ENCODE measurements around the gene NPM1. TPM values are rescaled to one million over a fixed set of nuclear protein-coding genes. Genes with fewer than 3 reads are reported as not detected.

NPM1 gene
- total and polyA plus RNA-seq, 9 donors: 953 to 1,914 (median 1,097) TPM

DNA sequence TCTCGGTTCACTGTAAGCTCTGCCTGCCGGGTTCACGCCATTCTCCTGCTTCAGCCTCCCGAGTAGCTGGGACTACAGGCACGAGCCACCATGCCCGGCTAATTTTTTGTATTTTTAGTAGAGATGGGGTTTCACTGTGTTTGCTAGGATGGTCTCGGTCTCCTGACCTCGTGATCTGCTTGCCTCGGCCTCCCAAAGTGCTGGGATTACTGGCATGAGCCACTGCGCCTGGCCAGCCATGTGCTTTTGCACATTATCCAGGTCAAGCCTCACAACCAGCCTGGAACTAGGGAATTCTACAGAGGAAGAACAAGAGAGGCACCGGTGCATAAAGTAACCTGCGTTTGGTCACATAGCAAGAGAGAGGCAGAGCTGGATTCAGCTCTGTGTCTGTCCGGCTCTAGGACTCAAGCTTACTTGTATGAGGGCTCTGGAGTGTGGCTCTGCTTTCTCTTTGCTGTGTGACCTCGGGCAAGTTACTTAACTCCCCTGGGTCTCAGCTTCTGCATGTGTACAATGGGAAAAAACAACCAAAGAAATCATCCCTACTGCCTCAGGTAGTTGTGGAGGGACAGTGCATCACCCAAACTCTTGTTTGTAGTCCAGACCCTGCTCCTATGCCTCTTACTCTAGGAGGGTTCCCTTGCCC, 38.1 kb downstream of the NPM1 start:
- Histone ChIP-seq H3K4me3 (ENCODE audit: low read length) (no peak overlapping the region), H3K27me3 (ENCODE audit: control insufficient read depth, insufficient read depth, low read length) (peaks cover 15% of the 10 kb centered on the region), H3K9me3 (replicated peaks; ENCODE audit: control insufficient read depth, low read depth, low read length) (no peaks in the 10 kb centered on the region), H3K36me3 (ENCODE audit: control insufficient read depth, insufficient read depth, low read length) (peaks cover 2% of the 10 kb centered on the region), H3K27ac (ENCODE audit: low read length) (no peak overlapping the region), H3K4me1 (ENCODE audit: control insufficient read depth, insufficient read depth, low read length) (peaks cover 30% of the 10 kb centered on the region)
- no peak for DNase-seq
- WGBS (ENCODE audit: insufficient coverage): 75% methylated on average over 2 of the region's 14 CpGs

DNA sequence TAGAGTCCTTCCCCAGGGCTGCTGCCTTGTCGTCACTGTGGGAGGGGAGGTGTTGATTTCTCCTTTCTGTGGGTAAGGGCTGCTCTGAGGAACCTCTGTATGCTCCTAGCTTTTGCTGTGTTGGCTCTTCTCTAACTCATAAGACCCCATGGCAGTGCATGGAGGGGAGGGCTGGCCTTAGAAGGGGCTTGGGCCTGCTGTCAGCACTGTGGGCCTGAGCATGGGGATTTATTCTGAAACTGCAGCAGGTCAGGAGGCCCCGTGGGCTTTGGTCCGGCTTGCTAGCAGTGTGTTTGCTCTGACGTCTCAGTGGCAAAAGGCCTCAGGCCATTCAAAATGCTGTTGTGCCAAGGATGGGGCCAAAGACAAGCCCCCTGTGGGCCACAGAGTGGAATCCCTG, 38.6 kb downstream of the NPM1 start:
- Histone ChIP-seq H3K36me3 (ENCODE audit: control insufficient read depth, insufficient read depth, low read length) (peaks cover 2% of the 10 kb centered on the region), H3K27me3 (ENCODE audit: control insufficient read depth, insufficient read depth, low read length) (peaks cover 10% of the 10 kb centered on the region), H3K27ac (ENCODE audit: low read length) (no peak overlapping the region), H3K4me3 (ENCODE audit: low read length) (no peak overlapping the region), H3K9me3 (replicated peaks; ENCODE audit: control insufficient read depth, low read depth, low read length) (no peaks in the 10 kb centered on the region), H3K4me1 (ENCODE audit: control insufficient read depth, insufficient read depth, low read length) (peaks cover 25% of the 10 kb centered on the region)
- 17% methylated on average over 2 of the region's 4 CpGs for WGBS (ENCODE audit: insufficient coverage)
- no peak for DNase-seq

DNA sequence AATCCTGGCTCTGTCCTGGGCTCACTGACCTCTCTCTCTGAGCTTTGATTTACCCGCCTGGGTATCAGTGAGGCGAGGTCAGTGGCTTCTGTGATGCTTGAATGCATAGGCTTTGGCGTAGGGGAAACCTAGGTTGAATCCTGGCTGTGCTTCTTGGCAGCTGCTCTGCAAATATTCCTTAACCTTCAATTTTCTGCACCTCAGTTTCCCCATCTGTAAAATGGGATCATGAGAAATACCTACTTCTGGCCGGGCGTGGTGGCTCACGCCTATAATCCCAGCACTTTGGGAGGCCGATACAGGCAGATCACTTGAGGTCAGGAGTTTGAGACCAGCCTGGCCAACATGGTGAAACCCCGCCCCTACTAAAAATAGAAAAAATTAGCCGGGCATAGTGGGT, 39.0 kb downstream of the NPM1 start:
- no peak for DNase-seq
- Histone ChIP-seq H3K9me3 (replicated peaks; ENCODE audit: control insufficient read depth, low read depth, low read length) (no peaks in the 10 kb centered on the region), H3K27ac (ENCODE audit: low read length) (no peak overlapping the region), H3K4me3 (ENCODE audit: low read length) (no peak overlapping the region), H3K36me3 (ENCODE audit: control insufficient read depth, insufficient read depth, low read length) (peaks cover 2% of the 10 kb centered on the region), H3K27me3 (ENCODE audit: control insufficient read depth, insufficient read depth, low read length) (peaks cover 6% of the 10 kb centered on the region), H3K4me1 (ENCODE audit: control insufficient read depth, insufficient read depth, low read length) (peaks cover 21% of the 10 kb centered on the region)
- 91% methylated on average over 6 of the region's 9 CpGs for whole genome bisulfite sequencing (ENCODE audit: insufficient coverage)

DNA sequence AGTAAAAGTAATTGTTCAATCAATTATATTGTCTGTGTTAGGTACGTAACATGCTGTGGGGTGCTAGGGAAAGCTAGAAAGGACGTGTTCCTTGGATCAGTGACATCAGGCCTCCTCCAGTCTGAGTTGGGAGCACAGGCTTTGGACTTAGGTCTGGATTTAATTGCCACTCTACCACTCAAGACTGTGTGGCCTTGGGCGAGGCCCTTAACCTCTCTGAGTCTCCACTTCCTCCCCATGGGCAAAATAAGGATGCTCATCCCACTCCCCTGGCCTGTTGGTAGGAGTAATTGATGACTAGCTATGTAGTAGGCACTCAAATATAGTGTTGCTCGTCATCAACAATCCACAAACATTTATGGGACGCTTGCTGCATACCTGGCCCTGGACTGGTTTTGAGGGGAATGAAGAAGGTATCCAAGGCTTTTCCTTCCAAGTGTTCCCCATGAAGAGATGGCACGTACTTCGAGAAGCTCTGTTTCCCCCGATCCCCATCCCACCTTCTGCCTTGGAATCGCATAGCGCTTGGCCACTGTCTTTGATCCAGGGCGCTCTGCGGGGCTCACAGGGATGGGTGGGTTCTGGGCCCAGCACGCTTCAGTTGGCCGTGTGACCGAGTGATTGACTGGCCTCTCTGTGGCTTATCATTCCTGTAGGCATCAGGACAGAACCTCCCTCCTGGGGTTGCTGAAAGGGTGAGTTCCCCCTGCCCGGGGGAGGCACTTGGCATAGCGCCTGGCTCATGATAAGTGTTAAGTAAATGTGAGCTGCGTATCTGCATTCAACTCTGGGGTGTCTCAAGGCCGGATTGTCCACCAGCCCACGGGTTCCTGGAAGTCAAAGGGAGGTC, 39.9 kb downstream of the NPM1 start:
- no peak for DNase-seq
- Histone ChIP-seq H3K27ac (ENCODE audit: low read length) (no peak overlapping the region), H3K27me3 (ENCODE audit: control insufficient read depth, insufficient read depth, low read length) (peaks cover 2% of the 10 kb centered on the region), H3K4me1 (ENCODE audit: control insufficient read depth, insufficient read depth, low read length) (peaks cover 12% of the 10 kb centered on the region), H3K4me3 (ENCODE audit: low read length) (no peak overlapping the region), H3K9me3 (replicated peaks; ENCODE audit: control insufficient read depth, low read depth, low read length) (no peaks in the 10 kb centered on the region), H3K36me3 (ENCODE audit: control insufficient read depth, insufficient read depth, low read length) (peaks cover 2% of the 10 kb centered on the region)
- WGBS (ENCODE audit: insufficient coverage): 86% methylated on average over 15 of the region's 20 CpGs

GRCh38 chr5:171428168-171428696, 40.6 kb downstream of the NPM1 start:
- Histone ChIP-seq H3K4me1 (ENCODE audit: control insufficient read depth, insufficient read depth, low read length) (peaks cover 10% of the 10 kb centered on the region), H3K27ac (ENCODE audit: low read length) (no peak overlapping the region), H3K4me3 (ENCODE audit: low read length) (no peak overlapping the region), H3K36me3 (ENCODE audit: control insufficient read depth, insufficient read depth, low read length) (peaks cover 2% of the 10 kb centered on the region), H3K27me3 (ENCODE audit: control insufficient read depth, insufficient read depth, low read length) (no peaks in the 10 kb centered on the region), H3K9me3 (replicated peaks; ENCODE audit: control insufficient read depth, low read depth, low read length) (no peaks in the 10 kb centered on the region)
- WGBS (ENCODE audit: insufficient coverage): 87% methylated on average over 8 of the region's 9 CpGs
- no peak for DNase-seq

GRCh38 chr5:171428809-171429542, 41.3 kb downstream of the NPM1 start:
- Histone ChIP-seq H3K27me3 (ENCODE audit: control insufficient read depth, insufficient read depth, low read length) (no peaks in the 10 kb centered on the region), H3K4me1 (ENCODE audit: control insufficient read depth, insufficient read depth, low read length) (peaks cover 10% of the 10 kb centered on the region), H3K4me3 (ENCODE audit: low read length) (no peak overlapping the region), H3K27ac (ENCODE audit: low read length) (no peak overlapping the region), H3K9me3 (replicated peaks; ENCODE audit: control insufficient read depth, low read depth, low read length) (no peaks in the 10 kb centered on the region), H3K36me3 (ENCODE audit: control insufficient read depth, insufficient read depth, low read length) (peaks cover 7% of the 10 kb centered on the region)
- DNase-seq: no peak
- WGBS (ENCODE audit: insufficient coverage): 53% methylated on average over 7 of the region's 16 CpGs

DNA sequence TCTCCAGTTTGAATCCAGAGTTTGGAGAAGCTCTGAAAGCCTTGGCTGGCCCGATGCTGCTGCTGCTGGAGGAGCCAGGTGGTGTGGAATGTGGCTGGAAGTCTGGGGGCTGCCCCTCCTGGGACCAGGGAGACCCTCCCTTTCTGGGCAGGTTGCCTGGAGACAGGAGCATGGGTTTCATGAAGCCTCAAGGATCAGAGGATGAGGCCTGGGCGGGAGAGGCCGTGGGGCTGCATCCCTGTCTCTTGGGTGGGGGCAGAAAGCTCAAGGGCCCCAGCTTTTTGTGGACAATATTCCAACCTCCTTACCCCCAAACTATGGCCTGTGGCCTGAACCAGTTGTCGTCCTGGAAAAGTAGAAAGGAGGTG, 41.9 kb downstream of the NPM1 start:
- no peak for DNase-seq
- 0% methylated on average over 1 of the region's 4 CpGs for WGBS (ENCODE audit: insufficient coverage)
- Histone ChIP-seq H3K27ac (ENCODE audit: low read length) (no peak overlapping the region), H3K27me3 (ENCODE audit: control insufficient read depth, insufficient read depth, low read length) (no peaks in the 10 kb centered on the region), H3K9me3 (replicated peaks; ENCODE audit: control insufficient read depth, low read depth, low read length) (no peaks in the 10 kb centered on the region), H3K4me1 (ENCODE audit: control insufficient read depth, insufficient read depth, low read length) (peaks cover 10% of the 10 kb centered on the region), H3K36me3 (ENCODE audit: control insufficient read depth, insufficient read depth, low read length) (peaks cover 7% of the 10 kb centered on the region), H3K4me3 (ENCODE audit: low read length) (no peak overlapping the region)

DNA sequence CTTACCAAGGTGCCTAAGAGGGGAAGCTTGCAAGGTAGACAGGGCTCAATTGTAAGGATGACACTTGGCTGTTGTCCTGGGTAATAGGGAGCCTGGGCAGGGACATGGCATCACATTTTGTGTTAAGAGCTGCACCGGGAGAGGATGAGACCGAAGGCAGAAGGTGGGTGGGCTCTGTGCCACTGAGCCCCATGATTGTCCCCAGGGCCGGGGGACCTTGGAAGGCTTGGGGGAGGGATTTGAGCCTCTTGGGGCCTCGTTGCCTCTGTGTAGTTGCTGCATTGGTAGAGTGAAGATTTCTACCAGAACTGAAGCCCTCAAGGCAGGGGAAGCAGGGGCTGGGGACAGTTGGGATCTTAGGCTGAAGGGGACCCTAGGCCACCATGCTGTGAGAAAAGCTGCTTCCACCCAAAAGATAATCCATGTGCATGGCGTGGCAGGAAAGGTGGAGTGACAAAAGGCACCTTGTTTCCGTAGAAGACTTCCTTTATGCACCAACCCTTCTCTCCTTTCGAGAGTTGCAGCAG, 43.7 kb downstream of the NPM1 start:
- Histone ChIP-seq H3K36me3 (ENCODE audit: control insufficient read depth, insufficient read depth, low read length) (peaks cover 10% of the 10 kb centered on the region), H3K4me1 (ENCODE audit: control insufficient read depth, insufficient read depth, low read length) (peaks cover 10% of the 10 kb centered on the region), H3K27me3 (ENCODE audit: control insufficient read depth, insufficient read depth, low read length) (no peaks in the 10 kb centered on the region), H3K9me3 (replicated peaks; ENCODE audit: control insufficient read depth, low read depth, low read length) (no peaks in the 10 kb centered on the region), H3K4me3 (ENCODE audit: low read length) (no peak overlapping the region), H3K27ac (ENCODE audit: low read length) (no peak overlapping the region)
- WGBS (ENCODE audit: insufficient coverage): 84% methylated on average over 5 of the region's 7 CpGs
- no peak for DNase-seq

- Histone ChIP-seq H3K4me3 (ENCODE audit: low read length) (no peak overlapping the region), H3K9me3 (replicated peaks; ENCODE audit: control insufficient read depth, low read depth, low read length) (no peaks in the 10 kb centered on the region), H3K27me3 (ENCODE audit: control insufficient read depth, insufficient read depth, low read length) (no peaks in the 10 kb centered on the region), H3K36me3 (ENCODE audit: control insufficient read depth, insufficient read depth, low read length) (peaks cover 8% of the 10 kb centered on the region), H3K27ac (ENCODE audit: low read length) (no peak overlapping the region), H3K4me1 (ENCODE audit: control insufficient read depth, insufficient read depth, low read length) (peaks cover 14% of the 10 kb centered on the region)
- 51% methylated on average over 3 of the region's 8 CpGs for WGBS (ENCODE audit: insufficient coverage)
- no peak for DNase-seq
These were observed 44.4 kb downstream of the NPM1 start for GRCh38 chr5:171432076-171432475.

All from muscle of leg (tissue), 11 donors.